GOT3 (cell line): ENCODE measurements around the gene LAMB1.
"Not testable (repeated sequence)": the region's sequence is repeated elsewhere in the genome, so short reads cannot be mapped to it uniquely, and the experiment has no call there.

Experiments used
- DNase-seq: peaks from one replicate; lab custom pipeline; 2025; ENCODE audit warnings: mixed read lengths; lab: John Stamatoyannopoulos, UW

LAMB1 gene

DNA sequence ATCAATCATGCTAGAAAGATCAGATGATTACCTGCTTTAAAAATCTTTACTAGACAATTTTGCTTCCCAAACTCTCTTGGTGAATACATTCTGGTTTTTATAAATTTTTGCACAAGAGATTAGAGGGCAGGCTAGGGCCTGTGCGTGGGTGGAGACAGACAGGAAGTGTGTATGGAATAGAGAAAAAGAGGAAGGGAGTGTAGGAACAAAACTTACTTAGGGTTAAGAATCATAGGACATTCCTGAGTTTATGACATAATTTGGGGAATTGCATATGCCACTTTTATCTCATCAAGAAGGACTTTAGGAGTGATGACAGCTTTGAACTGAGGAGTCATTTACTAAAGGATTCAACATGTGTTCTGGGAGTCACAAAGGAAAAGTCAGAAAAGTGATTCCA, 31.3 kb downstream of the LAMB1 start:
- DNase-seq = no peak

DNA sequence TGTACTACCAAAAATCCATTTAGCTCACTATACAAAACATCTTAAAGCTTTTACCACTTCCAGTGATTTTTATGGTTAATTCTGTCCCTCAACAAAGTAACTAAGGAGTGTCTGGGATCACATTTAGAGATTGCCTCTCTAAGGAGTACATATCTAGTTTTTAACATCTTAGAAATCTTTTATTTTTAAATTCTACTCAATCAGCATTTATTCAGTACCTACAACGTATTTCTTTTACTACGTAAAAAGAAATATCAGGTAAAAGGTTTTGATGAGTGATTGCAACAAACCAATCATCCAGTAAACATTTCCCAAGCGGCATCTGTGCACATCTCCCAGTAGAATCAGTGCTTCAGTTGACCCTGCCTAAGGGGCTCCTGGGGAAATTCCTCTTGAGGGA, 31.9 kb downstream of the LAMB1 start:
- no peak for DNase-seq

DNA sequence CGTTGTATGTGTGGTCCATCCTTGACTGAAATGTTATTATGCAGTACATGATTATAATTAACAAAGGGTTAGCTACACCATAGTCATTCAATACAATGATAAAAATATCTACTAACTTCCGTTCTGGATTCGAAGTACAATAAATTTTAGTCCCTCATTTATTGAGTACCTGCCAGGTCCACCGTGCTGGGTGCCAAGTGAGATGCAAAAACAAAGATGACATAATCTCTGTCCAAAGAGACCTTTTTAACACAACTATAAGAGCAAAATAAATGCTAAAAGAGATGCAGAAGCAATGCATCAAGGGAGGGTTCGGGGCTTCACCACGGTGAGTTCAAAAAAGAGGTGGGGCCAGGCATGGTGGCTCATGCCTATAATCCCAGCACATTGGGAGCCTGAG, 33.1 kb downstream of the LAMB1 start:
- no peak for DNase-seq

DNA sequence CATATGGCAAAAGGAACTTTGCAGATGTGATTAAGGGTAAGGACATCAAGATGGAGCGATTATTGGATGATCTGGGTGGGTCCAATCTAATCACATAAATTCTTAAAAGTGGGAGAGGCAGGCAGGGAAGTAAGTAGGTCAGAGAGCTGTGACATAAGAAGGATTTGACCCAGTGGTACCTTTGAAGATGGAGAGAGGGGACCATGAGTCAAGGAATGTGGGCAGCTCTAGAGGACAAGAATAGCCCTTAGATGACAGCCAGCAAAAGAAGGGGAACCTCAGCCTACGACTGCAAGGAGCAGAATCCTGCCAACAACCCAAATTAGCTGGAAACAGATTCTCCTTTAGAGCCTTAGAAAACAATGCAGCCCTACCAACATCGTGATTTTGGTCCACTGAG, 34.5 kb downstream of the LAMB1 start:
- DNase-seq = no peak

DNA sequence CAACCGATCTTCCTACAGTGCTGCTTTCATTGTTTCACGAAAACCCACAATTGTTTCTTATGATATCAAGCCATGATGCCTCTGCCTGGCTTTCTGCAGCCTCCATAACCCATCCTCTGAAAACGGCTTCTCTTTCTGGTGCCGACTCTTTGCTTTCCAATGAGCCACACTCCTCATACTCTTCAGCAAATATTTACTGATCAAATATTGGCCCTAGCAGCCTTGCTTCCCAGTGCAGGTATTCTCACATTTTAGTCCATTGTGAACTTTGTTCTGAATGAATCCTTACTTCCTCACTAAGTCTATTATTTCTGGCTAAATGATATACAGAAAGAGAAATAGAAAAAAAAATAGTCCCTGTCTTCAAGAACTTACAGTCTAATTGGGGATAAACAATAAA, 35.5 kb downstream of the LAMB1 start:
- no peak for DNase-seq

DNA sequence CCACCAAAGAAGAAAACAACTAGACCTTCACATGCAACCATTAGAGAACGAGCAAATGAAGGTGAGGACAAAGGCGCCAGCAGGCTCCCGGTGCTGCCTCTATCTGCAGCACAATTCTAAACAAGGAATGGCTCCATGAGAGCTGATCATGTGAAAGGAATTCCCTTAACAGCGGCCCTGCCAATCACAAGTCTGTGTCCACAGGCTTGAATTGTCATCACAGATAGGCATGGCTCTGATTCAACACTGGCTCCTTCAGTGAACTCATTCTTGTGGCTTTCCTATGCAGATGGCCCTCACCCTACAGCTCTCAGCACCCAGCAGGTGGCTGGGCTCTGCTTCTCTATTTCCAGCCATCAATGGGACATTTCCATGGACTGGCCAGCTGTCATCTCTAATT, 36.2 kb downstream of the LAMB1 start:
- DNase-seq = no peak

DNA sequence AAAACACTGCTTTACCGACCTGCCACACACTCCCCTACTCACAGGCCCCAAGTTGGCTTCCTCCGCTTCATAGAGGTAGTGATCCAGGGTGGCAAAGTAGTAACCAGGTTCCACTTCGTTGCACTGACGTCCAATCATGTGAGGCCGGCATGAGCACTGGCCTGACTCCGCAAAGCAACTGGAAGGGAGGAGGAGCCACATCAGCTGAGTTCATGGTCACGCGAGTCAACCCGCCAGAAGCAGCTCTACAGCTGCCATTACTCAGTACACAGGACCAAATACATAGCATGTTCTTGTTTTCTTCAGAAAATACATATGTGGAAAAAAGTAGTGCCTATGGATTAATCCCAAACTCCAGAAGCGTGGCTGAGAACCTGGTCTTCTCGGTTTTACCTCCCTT, 38.5 kb downstream of the LAMB1 start:
- no peak for DNase-seq

DNA sequence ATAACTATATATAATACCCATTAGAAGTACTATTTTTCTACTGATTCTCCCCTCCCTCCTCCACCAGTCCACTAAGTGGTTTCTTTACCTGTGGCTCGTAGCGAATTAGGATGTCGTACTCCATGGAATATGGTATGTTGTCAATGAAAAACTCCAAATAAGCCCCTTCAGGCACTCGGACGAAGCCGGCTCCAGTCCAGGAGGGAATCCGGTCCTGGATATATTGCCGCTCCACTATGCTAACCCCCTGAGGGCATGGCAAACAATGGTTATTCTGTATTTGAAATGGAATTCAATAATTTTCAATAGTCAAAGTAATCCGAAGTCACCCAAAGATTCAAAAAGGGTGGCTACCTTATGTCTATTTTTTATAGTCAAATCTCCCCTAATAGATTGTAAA, 40.1 kb downstream of the LAMB1 start:
- no peak for DNase-seq

DNA sequence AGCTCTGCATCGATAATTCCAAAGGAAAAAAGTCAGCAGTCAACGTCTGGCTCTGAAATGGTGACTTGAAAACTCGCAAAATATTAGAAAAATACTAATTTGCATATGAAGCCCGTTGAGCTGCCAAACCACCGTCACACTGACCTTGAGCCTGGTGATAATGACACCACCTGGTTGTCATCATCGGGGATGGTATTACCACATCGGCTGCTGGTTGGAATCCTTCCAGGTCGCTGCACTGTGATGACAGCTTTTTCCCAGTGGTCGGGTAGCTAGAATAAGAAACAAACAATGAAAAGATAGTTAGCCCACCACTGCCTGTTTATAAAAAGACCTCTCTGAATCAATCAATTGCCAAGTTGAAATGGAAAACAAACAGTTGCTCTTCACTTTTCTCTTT, 41.6 kb downstream of the LAMB1 start:
- no peak for DNase-seq

DNA sequence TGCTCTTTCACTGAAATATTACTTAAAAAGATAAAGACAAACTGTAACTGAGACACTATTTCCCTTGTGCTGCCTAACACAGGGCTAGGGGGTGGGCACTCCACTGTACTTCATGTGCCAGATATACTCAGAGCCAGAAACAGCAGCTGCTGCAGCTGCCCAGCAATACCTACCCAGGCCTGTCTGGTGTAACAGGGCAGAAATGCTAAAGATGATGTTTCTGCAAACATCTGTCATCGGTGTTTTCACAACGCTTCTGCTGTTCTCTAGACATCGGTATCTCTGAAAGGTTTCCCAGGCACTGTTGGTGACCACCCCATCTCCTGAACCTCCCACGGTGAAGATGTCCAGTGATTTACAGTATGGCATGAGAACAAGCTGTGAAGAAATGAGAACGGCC, 42.7 kb downstream of the LAMB1 start:
- no peak for DNase-seq

DNA sequence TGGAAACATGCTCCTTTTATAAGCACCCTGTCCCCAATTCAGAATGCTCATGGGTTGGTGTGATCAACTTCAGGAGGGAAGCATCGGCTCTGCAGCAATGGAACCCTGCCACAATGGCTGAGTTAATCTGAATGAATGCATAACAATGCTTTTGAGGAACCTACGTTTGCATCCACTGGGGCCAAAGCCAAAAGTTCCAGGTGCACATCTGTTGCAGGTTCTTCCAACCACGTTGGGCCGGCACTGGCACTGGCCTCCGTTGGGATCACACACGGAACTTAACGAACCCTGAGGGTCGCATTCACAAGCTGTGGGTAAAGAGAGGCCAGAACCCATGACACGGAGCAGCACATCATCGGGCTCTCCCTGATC, 43.4 kb downstream of the LAMB1 start:
- DNase-seq = no peak

DNA sequence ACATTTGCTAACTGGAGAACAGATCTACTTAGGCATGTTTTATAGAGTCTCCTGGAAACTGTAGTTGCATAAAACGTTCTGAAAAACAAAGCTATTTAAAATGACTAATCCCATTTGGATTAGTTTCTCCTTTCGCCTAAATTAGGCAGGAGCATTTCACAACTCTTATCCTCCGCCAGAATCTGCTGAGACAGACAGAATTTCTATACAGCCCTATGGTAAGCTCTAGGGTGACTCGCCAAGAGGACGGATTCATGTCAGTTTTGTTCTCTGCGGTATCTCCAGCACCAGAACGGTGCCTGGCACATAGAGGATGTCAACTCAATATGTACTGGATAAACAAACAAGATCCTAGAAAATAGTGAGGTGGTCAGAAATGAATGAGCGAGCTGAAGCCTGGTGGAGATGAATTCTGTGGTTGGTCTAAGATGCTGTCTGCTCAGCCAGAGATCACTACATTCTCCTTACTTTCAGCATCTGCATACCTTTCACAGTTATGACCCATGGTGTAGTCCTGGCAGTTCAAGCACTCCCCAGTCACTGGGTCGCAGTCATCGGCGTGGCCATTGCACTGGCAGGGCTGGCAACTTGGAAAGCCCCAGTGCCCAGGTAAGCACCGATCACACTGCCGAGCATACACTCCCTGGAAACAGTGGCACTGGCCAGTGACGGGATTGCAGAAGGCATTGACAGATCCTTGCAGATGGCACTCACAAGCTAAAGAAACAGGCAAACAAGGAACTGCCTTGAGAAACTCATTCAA, 44.0 kb downstream of the LAMB1 start:
- no peak for DNase-seq

DNA sequence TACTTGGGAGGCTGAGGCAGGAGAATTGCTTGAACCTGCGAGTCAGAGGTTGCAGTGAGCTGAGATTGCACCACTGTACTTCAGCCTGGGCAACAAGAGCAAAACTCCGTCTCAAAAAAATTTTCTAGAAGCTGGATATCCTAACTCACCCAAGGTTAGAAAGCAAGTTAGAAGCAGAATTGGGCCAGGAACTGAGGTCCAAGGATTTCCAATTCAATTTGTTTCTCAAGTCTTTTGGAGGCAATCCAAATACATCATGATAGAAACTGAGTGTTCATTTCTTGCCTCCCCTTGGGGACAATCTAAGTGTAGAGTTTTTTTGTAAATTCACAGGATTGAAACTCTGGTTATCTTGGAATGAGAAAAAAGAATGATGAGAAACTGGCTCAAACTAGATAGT, 45.5 kb downstream of the LAMB1 start:
- DNase-seq = no peak

DNA sequence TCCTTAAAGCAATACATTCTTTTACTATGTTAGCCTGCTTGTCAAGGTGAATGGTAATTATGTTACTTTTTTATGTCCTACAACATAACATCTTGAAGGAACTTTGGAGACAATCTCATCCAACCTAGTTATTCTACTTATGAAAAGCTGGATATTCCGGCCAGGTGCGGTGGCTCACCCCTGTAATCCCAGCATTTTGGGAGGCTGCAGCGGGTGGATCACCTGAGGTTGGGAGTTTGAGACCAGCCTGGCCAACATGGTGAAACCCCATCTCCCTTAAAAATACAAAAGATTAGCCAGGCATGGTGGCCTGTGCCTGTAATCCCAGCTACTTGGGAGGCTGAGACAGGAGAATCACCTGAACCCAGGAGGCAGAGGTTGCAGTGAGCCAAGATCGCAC, 46.0 kb downstream of the LAMB1 start:
- not testable (repeated sequence) for DNase-seq

DNA sequence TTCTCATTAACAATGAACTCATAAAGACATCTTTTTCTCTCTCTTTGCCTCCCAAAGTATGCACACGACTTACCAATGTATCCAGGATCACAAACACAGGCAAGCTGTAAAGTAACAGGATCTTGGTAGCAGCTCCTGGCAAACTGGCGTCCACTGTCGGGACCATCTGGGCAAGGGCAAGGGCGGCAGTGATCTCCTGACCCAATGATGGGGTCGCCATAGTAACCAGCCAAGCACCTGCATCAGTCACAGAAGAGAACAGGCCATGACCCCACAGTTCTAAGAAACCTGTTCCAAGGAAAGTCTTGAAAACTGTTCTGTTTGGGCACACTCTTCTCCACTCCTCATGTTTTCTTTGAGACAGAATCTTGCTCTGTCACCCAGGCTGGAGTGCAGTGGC, 47.6 kb downstream of the LAMB1 start:
- no peak for DNase-seq

DNA sequence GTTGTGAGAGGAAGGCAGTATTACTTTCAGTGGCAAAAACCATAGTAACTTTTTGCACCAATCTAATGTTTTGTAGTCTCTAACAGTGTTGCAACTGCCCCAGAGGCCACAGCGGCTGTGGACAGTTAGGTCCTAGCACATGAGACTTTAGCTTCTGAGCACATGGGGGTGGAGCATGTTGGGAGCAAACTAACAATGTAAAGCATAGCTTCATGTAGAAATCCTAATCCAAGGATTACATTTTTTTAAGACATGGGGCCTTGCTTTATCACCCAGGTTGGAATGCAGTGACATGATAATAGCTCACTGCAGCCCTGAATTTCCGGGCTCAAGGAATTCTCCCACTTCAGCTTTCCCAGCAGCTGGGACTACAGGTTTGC, 49.0 kb downstream of the LAMB1 start:
- DNase-seq = no peak

DNA sequence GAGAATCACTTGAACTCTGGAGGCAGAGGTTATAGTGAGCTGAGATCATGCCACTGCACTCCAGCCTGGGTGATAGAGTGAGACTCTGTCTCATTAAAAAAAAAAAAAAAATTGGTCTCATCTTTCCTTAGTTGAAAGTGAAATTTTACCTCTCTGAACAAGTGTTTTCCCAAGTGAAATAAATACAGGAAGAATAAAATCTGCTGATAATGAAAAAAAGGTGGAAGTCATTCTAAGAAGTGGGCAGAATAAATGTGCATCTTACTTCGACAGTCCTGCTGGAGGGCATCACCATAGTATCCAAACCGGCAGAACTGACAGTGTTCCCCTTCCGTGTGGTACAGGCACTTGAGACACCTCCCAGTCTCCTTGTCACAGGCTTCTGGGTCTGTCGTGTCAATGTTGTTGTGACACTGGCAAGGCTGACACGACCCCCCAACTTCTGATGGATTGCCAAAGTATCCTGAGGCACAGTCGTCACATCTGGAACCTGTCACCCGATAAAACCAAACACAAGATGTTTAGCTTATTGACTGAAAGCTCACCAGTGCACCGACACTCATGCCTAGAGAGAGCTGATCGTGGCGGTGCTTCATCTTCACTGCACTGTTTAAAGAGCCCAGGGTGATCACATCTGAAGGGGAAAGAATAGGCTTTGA, 49.6 kb downstream of the LAMB1 start:
- DNase-seq = no peak

DNA sequence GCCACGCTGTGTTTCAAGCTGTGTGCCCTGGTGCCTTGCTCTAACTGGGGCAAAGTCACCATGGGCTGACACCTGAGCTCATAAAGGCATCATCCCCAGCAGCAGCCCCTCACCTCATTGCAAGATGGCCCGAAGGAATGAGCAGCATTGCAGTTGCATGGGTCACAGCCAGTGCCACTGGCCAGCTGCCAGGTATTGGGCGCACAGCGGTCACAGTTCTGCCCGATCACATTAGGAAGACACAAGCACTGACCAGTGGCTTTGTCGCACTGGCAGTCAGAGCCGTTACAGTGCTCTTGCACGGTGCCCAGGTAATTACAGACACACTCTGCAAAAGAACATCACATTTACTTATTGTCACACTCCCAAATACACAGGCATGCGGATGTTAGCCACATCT, 51.1 kb downstream of the LAMB1 start:
- no peak for DNase-seq

DNA sequence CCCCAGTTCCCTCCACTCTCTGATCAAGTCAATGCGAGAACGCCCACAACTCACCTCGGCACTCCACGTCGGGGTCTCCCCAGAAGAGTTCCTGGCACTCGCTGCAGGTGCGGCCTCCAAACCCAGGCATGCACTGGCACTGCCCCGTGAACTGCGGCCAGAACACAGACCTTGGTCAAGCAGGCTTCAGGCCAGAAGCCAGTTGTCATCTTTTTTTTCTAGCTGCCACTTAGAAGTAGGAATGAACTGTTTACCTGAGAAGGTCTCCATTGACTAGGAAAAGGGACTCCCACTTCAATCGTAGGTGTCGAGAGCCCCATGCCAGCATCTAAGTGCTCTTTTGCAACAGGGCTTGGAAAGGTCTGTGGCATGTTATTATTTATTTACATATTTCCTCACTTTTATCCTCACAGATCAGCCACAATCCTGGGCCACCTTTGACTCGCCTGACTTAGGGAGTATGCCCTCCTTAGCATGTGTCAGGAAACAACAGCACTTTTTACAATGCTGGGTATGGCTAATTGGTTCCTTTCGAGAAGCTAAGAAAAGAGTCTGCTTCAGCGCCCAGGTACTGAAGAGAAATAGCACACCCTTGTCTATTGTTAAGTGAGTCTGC, 51.7 kb downstream of the LAMB1 start:
- DNase-seq = no peak

DNA sequence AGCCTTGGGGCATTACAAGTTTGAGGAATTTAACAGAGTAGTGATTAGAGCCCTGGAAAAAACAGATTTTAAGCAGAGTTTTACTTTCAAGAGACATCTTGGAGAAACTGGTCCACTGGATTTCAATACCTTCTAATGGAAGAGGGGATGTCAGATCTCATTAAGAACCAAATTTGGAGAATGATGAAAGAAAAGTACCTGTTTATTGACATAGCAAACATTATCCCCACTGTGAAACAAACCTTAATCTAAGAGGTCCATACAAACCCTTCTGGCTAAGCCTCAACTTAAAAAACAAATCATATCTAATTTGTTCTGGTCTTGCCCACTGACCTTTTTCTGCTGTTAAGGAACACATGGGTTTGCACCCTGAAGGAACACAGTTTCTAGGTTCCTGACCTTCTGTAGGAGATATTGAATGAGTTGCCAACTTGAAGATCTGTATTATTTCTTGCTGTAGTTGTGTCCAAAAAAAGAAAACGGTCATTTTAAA, 53.5 kb downstream of the LAMB1 start:
- DNase-seq = no peak

DNA sequence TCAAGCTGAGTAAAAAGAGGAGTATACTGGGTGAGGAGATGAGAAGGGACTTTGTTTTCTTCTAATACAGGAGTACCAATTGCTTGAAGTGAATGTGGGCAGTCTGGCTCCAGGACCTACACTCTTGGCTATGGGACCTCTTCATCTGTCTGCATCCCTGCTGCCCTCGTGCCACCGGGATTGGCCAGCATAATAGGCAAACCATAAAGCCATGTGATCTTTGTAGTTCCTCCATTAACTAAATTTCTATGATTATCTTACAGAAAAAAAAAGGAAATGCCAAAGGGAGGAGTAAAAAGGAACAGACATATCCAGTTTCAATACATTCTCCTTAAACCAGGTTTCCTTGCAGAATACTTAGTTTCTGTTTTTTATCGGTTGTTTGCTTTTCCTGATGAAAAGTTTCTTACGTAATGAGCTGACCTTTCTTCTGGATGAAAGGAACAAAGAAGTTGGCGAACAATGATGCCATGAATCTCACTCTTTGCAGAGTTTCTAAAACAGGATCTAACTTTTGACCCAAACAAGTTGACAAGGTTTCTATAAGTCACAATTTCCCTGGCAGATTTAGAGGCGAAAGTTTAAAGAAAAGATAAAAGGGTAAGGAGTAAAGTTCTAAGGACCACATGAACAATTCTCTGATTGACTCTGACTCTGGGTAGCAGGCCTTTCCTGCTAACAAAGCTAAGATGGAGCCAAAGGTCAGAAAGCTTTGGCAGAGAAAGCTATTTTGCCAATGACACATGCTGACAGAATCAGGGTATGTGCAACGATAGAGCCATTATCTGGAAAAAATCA, 54.1 kb downstream of the LAMB1 start:
- no peak for DNase-seq

DNA sequence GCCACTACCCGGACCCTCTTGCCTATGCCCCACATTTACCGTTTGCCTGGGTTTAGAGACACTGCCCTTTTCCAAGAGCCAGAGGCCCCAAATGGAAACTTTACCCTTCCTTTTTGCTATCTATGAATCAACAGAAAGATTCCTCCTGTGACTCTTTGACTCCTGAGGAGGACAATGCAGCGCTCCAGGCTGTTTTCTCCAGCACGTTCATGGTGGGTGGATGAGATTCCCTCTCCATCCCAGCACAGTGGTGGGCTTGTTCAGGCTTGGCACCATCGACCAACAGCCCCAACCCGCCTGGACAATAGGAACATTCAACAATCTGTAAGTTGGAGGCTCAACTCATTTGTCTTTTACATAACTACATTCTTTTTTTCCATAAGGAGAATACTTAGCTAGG, 56.1 kb downstream of the LAMB1 start:
- no peak for DNase-seq

DNA sequence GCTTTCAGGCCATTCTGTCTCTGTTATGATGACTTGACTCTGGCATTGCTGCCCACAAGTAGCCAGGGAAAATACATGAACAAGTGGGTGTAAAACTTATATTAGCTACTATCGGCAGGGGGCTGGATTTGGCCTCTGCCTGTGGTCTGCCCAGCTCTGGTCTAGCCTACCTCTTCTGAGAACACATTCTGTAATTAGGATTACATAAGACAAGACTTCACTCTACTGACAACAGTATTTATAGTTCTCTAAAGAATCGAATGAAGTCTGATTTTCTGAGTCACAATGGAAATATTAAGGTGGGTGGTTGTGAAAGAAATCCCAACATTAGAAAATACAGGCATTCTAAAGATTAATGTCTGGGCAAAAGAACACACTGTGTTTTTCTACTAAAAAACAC, 56.5 kb downstream of the LAMB1 start:
- no peak for DNase-seq
